GM12865 (cell line): ENCODE data around the gene LRRK1.

Experiments
- DNase-seq: peaks from one replicate; pipeline ENCODE4 v3.0.0; 2010; ENCODE audit warnings: low read depth
- H3K4me3 ChIP-seq: 2 replicates; pipeline ENCODE4 v1.5.1; 2011; ENCODE audit warnings: mild to moderate bottlenecking, low read depth, low read length, control low read depth
- TF ChIP-seq, protein P1 (sequence below): IDR thresholded peaks from 2 replicates; pipeline ENCODE4 v1.5.1; 2011; ENCODE audit warnings: low read length, control low read depth, low read depth, inconsistent platforms; ENCODE audit not compliant: insufficient read depth; ENCODE audit errors: missing control alignments

LRRK1 gene

DNA sequence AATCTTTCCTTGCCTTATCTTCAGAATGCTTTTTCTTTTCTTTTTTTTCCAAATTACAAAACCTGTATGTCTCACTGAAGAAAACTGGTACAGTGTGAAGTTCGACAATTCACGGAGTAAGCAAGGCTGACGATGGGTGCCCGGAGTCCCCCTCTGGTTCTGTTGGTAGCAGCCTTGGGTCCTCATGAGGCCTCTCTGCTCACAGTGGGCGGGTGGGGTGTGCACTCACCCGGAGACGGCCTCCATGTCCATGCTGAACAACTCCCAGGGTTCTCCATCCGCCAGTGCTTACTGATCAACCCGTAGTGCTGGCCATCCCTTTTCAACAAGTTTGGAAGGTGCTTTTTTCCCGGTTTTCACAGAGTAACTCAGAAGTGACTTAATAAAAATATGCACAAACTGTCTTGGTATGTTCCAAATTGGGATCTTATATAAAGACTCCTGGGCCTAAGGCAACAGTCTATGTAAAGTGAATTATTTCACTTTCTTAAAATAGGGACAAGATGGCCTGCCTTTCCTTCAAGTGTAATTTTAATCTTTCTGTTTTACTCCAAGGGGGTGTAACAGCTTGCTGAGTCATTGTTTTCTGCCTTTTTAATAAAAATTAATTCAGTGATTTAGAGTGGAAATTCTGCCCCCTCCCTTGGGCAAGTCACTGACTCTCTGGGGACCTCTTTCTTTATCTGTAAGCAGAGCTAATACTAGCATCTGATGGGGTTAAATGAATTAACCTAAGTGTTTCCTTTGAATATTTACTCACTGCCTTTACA is 23.7 kb downstream of the LRRK1 start:
- H3K4me3 ChIP-seq: 0 out of 2 replicates have a peak overlapping the region, but pooled peaks have one; percentile 14
- DNase-seq: no peak
- TF ChIP-seq, protein P1, sequence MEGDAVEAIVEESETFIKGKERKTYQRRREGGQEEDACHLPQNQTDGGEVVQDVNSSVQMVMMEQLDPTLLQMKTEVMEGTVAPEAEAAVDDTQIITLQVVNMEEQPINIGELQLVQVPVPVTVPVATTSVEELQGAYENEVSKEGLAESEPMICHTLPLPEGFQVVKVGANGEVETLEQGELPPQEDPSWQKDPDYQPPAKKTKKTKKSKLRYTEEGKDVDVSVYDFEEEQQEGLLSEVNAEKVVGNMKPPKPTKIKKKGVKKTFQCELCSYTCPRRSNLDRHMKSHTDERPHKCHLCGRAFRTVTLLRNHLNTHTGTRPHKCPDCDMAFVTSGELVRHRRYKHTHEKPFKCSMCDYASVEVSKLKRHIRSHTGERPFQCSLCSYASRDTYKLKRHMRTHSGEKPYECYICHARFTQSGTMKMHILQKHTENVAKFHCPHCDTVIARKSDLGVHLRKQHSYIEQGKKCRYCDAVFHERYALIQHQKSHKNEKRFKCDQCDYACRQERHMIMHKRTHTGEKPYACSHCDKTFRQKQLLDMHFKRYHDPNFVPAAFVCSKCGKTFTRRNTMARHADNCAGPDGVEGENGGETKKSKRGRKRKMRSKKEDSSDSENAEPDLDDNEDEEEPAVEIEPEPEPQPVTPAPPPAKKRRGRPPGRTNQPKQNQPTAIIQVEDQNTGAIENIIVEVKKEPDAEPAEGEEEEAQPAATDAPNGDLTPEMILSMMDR: no peak

DNA sequence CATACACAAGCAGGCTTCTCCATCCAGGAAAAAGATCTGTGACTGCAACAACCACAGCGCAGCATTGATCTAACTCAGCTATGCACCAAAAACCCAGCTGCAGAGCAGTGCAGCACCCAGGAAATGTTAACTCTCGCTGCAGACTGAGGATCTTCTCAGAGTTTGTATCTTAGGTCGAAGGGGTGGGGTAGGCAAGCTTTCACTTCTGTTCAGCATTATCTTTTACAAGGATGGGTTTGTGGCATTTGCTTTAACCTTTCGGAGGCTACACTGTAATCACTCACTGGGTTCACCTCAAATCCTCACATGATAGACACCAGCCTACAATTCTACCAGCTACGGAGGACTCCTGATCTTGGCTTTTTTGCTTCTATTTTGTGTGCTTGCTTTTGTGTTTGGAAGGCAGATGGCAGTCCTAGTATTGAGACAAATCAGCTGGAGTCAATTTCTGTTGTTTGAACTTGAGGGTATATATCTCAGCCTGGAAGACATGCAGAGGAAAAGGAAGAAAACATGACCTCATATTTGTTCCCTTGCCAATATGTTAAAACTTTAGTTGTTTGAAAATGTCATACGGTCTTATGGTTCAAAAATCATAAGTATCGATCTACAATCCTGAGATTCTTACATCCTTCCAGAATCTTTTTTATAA is 25.2 kb downstream of the LRRK1 start:
- TF ChIP-seq, protein P1: no peak
- no peak overlapping the region for H3K4me3 ChIP-seq
- DNase-seq: peak; percentile 53

DNA sequence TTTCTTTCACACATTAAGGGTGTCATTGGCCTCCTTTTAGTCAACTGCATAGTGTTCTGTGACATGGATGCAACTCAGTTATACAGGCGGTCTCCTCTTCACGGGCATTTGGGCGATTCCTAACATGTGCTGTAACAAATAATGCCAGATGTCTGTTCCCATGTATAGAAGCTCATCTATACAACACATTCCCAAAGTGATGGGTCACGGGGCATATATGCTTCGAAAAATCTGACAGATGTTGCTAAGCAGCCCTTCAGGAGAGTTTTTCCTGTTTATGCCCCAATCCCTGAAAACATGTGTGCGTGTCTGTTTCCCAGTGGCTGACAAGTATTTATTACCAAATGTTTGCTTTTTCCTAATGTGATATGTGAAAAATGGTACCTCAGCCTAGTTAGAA is 25.8 kb downstream of the LRRK1 start:
- TF ChIP-seq, protein P1: no peak
- no peak overlapping the region for H3K4me3 ChIP-seq
- DNase-seq: no peak

DNA sequence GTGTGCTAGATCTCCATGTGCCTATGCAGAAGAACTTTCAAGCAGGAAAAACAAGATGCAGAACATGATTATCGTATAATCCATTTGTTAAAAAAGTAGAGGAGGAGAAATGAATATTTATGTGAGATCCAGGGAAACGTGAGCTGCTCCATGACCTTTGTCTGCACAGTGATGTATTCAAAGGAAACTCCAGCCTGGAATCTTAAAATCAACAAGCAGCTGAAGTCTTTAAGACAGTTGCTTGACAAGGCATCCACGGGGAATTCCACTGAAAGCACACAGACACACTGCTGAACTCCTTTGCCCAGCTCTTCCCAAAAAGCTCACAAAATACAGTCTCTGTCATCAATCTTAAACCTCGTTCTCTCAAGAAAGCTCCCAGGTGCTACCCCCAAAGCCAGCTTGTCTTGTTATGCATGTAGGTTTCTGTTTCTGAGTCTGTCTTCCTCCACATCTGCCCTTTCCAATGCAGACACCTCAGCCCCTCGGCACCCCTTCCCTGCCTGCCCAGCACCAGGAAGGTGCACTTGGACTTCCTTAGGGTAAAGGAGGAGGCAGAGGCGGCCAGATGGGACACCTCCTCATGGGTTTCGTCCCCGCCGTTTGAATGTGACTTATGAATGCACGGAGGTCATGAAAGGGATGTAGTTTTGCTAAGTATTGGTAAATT is 28.7 kb downstream of the LRRK1 start:
- TF ChIP-seq, protein P1: no peak
- H3K4me3 ChIP-seq: no peak overlapping the region
- DNase-seq: peak; percentile 39

DNA sequence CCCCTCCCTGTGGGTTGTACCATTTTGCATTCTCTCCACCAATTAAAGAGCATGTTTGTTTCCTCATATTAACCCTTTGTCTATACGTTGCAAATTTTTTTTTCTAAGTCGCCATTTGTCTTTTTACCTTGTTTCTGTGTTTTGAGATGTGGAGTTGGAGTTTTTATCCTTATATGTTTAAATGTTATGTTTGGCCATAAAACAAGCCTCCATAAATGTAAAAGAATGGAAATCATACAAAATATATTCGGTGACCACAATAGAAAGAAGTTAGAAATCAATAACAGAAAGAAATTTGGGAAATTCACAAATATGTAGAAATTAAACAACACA is 29.2 kb downstream of the LRRK1 start:
- TF ChIP-seq, protein P1: no peak
- no peak overlapping the region for H3K4me3 ChIP-seq
- no peak for DNase-seq

DNA sequence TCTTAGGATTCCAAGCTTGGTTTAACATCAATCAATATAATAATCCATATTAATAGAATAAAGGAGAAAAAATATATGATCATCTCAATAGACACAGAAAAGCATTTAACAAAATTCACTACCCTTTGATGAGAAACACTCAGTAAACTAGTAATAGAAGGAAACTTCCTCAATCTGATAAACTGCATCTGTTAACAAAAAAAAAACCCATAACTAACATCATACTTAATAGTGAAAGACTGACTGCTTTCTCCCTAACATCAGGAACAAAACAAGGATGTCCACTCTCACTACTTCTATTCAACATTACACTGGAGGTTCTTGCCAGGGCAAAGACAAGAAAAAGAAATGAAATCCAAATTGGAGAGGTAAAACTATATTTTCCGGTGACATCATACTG is 30.5 kb downstream of the LRRK1 start:
- DNase-seq: no peak
- H3K4me3 ChIP-seq: no peak overlapping the region
- TF ChIP-seq, protein P1: no peak
